Stimulated activated CD8-positive, alpha-beta memory T cell treated with anti-CD3 and anti-CD28 coated beads, Interleukin-4, amount 100 ng/mL, for 1 hour (primary cell): ENCODE results near the gene ADGRG4.
"Not testable (repeated sequence)": the region's sequence is repeated elsewhere in the genome, so short reads cannot be mapped to it uniquely, and the experiment has no call there.

Experiments used
- DNase-seq, 2 donors: peaks; one replicate each; pipeline ENCODE4 v3.0.0-alpha.2; 2020; ENCODE audit warnings: low read depth in 2 of 2, low spot score in 1 of 2

Gene ADGRG4, protein sequence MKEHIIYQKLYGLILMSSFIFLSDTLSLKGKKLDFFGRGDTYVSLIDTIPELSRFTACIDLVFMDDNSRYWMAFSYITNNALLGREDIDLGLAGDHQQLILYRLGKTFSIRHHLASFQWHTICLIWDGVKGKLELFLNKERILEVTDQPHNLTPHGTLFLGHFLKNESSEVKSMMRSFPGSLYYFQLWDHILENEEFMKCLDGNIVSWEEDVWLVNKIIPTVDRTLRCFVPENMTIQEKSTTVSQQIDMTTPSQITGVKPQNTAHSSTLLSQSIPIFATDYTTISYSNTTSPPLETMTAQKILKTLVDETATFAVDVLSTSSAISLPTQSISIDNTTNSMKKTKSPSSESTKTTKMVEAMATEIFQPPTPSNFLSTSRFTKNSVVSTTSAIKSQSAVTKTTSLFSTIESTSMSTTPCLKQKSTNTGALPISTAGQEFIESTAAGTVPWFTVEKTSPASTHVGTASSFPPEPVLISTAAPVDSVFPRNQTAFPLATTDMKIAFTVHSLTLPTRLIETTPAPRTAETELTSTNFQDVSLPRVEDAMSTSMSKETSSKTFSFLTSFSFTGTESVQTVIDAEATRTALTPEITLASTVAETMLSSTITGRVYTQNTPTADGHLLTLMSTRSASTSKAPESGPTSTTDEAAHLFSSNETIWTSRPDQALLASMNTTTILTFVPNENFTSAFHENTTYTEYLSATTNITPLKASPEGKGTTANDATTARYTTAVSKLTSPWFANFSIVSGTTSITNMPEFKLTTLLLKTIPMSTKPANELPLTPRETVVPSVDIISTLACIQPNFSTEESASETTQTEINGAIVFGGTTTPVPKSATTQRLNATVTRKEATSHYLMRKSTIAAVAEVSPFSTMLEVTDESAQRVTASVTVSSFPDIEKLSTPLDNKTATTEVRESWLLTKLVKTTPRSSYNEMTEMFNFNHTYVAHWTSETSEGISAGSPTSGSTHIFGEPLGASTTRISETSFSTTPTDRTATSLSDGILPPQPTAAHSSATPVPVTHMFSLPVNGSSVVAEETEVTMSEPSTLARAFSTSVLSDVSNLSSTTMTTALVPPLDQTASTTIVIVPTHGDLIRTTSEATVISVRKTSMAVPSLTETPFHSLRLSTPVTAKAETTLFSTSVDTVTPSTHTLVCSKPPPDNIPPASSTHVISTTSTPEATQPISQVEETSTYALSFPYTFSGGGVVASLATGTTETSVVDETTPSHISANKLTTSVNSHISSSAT (N-terminal part only)

GRCh38 chrX:136300721-136301120 lies at the start of gene ADGRG4:
ADGRG4 (plus strand) TSS chrX:136300963; CDS start chrX:136308778, 7,815 bp downstream.
- DNase-seq = not testable (repeated sequence)

- DNase-seq = peak; percentile 16 to 29
These were observed 49.4 kb upstream of the ADGRG4 start, which contains the start of gene MAP7D3 for GRCh38 chrX:136251041-136251991. MAP7D3 (minus strand) TSS chrX:136251400; CDS start chrX:136251358, 42 bp downstream.

DNA sequence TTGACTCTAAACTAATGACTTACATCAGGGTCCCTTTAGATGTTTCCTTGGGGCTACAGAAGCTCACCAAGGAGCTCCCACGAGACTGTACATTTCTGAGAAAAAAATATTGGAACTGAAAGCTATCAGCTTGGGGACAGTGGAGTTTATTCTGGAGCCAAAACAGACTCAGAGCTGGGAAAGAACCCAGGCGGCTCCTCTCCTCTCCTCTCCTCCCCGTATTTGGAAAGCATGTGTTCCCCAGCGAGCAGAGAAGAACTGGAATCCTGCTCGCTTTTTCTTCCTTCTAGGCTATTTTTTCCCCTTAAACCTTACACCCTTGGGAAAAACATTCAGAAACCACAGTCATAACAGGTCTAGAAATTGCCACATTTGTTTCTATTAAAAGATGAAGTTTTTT lies 45.2 kb upstream of the ADGRG4 start:
- no peak for DNase-seq

DNA sequence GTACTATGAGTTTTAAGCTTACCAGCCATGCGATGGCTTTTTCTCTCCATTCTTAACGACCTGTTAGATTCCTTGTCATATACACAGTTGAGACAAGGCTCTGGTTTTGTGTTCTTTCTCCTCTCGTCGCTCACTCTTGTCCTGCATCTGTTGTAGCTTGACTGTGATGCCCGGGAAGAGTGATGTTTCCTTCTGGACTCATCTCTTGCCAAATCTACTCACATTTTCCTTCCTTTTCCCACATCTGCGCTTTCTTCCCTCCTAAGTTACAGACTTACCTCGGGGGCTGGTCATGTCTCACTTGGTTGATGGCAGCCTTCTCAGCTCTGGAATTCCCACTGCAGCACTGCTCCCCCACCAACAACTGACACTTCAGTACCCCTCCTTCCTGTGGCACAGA lies 44.7 kb upstream of the ADGRG4 start:
- no peak for DNase-seq

DNA sequence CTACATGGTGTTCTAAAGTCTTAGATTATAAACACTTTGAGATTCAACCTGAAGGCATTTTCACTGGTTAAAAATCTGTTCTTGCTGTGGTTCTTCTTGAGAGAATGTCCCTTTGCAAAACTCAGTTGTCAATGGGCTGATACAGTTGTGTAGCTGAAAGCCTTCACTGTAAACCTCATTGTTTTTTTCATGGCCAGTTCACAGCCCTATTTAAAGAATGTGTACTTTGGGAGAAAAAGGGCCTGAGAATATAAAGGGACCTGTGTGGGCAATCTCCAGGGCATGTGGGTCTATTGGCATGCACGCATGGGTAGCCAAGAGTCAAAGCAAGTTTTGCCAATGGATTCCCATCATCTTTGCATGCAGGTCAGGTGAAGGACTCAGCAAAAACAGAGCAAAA lies 41.8 kb upstream of the ADGRG4 start:
- DNase-seq = no peak

- DNase-seq = no peak
These were observed 41.2 kb upstream of the ADGRG4 start for GRCh38 chrX:136259543-136259942.

DNA sequence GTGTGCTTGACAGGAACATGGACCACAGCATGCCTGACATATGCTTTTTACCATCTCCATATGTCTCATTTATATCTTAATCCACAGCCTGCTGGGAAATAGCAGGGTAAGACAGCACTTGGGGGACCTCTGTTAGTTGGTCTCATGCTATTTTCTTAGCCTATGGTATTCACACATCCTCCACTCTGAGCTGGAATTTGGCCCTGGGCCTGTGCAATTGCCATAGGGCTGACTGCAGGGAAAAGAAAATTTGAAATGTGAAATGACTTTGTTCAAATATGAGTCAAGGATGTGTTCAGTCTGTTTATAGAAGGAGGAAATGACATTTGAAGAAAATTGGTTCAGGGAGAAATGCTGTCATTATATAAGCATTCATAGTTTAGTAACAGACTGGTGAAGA lies 40.0 kb upstream of the ADGRG4 start:
- DNase-seq = no peak

DNA sequence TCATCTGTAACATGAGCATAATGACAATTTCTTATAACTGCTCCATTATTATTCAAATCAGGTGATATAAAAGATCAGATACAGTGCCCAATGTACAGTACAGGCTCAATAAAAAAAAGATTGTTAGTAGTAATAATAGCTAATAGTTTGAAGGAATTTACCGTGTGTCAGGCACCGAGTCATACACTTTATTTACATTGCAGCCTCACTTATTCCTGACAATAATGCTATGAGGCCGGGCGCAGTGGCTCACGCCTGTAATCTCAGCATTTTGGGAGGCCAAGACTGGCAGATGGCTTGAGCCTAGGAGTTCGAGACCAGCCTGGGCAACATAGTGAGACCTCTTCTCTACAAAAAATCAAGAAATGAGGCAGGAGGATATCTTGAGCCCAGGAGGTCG lies 39.4 kb upstream of the ADGRG4 start:
- no peak for DNase-seq

- no peak for DNase-seq
These were observed 38.5 kb upstream of the ADGRG4 start for GRCh38 chrX:136262243-136262642.

DNA sequence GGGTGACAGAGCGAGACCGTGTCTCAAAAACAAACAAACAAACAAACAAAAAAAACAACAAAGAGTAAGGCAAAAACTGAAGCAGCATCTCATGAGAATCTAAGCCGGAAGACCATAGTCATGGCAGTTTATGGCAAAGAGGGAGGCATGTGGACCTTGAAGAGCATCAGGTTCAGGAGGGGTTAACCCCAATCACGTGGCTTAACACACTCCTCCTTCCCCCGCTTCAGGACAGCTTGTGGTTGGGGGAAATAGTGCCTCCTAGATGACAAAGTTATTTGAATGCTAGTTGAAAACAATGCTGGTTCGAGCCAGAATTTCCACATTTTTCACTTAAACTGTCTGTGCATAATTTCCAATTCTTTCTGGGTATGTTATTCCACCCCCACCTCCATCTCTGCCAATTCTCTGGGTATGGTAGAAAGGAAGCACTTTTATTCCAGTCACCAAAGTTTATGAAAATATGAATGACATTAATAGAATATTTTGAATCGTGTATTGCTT lies 37.9 kb upstream of the ADGRG4 start:
- no peak for DNase-seq

DNA sequence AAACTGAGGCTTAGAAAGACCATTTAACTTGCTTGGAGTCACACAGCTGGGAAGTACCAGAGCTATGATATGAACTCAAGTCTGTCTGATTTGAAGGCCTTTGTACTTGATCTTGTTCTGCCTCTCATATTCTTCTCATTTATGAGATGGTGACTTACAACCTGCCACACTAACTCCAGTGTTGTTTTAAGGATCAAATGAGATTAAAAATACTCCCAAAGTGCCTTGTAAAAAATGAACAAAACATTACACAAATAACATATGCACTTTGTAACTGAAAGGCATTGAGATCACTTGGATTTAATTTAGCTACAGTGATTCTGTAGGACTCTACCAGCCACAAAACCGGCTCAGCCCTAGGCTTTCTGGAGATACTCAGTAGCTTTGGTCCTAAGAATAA lies 33.9 kb upstream of the ADGRG4 start:
- no peak for DNase-seq

DNA sequence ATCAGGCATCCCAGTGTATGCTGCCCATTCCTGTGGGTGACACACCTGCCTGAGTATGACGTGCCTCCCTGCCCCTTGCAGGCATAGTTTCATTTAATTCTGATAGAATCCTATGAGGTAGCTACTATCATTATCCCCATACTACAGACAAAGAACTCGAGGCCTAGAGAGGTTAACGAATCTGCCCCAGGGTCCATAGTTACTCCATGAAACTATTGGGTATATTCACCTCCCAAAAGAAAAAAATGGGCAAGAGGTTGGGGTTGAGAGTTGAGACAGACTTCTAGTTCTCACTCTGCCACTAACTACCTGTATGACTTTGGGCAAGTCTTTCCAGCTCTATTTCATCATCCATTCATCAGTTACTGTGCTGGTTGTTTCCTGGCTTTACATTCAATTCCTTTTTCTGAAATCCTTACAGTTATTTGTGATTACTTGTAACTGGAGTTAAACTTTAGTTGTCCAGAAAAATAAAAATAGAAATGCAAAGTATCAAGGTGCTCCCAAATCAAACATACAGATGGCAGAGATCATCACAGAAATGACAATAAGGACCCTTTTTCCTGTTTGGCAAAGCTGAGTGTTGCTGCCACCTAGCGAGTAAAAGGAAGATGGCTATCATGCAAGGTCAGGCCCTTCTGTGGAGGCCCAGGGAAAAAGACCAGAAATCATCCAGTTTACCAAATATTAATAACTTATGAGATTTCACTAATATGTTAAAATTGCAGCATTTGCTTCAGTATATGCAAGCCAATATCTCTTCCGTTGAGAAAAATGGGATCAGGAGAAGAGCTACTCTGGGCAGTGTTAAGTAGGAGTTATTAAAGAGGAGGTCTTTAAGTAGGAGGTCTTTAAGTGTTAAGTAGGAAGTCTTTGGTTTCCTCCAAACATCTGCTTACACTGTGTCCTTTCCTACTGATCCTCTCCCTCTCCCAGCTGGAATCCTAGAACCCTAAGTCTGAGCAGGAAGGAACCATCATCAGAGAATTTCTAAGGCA lies 32.4 kb upstream of the ADGRG4 start:
- DNase-seq = peak; percentile 7 to 8

- DNase-seq = no peak
These were observed 30.8 kb upstream of the ADGRG4 start for GRCh38 chrX:136269921-136270320.

- DNase-seq = no peak
These were observed 29.5 kb upstream of the ADGRG4 start for GRCh38 chrX:136271300-136271699.

DNA sequence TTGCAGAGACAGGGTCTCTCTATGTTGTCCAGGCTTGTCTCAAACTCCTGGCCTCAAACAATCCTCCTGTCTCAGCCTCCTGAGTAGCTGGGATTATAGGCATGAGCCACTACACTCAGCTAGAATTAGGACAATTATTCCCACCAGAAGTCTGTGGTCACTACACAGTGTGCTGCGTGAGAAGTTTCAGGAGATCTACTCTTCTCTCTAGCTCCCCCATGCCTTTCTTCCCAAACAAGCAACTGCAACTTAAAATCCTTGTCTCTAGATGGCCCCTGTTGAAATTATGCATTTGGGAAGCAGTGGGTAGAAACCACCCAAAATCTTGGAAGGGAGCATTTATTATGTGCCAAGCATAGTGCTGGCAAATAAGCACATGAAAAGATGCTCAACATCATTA lies 28.4 kb upstream of the ADGRG4 start:
- no peak for DNase-seq

DNA sequence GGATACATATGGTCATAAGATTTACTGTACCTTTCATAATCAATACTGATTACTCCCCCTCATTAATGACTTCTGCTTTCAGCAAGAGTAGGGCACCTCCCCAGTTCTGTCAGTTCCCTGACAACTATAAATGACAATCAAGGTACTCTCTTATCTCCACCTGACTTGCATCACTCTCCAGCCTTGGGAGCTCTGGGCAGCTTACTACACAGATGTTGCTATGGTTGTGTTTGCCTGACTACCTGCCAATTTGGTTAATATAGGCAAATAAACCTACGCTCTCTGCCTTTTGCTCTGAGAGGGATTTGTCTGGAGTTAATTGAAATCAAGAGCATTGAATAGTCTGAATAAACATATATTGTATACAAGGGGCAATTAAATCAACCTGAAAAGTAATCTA lies 26.8 kb upstream of the ADGRG4 start:
- DNase-seq = no peak

DNA sequence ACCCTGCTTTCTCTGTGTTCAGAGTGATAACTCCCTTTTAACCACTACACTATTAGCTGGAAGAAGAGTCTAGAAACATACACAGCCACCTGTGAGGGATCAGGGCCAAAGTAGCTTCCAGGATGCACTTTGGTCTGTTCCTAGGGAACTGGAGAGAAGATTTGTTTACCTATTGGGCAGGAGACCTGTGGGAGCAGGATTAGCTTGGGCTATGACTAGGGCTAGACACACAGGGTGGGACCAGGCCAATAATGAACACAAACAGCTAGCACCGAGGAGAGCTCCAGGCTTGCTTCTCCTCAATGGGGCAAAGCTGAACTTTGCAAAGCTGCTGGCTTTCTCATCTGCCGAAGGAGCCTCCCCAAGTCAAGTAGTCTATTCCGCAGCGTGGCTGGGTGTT lies 25.2 kb upstream of the ADGRG4 start:
- DNase-seq = no peak

DNA sequence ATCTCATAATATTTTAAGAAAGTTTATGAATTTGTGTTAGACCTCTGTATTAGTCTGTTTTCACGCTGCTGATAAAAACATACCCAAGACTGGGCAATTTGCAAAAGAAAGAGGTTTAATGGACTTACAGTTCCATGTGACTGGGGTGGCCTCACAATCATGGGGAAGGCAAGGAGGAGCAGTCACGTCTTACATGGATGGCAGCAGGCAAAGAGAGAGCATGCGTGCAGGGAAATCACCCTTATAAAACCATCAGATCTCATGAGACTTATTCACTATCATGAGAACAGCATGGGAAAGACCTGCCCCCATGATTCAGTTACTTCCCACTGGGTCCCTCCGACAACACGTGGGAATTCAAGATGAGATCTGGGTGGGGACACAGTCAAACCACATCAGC lies 14.4 kb upstream of the ADGRG4 start:
- DNase-seq = not testable (repeated sequence)

GRCh38 chrX:136291824-136292223 lies 8.9 kb upstream of the ADGRG4 start:
- no peak for DNase-seq
